HCT116 (cell line): ENCODE results near the gene ADAM10. TPM values are rescaled to one million over a fixed set of nuclear protein-coding genes. Genes with fewer than 3 reads are reported as not detected.

Source experiments
- ATAC-seq: fragments of 200-7000 bp; cut with Tn5 transposase; 2 replicates; pipeline ENCODE4 v1.9.1; 2020; ENCODE audit warnings: mild to moderate bottlenecking, moderate library complexity
- BruUV-seq: library from RNA; stranded (reverse); fragments of 400-500 nt; replicated peaks from 2 replicates; lab custom pipeline; 2021; lab: Mats Ljungman, UMichigan
- CTCF ChIA-PET: fragments of 300-600 bp; sonication (Branson Sonifier 250); formaldehyde crosslinking; loops from one replicate; lab custom pipeline; 2021; ENCODE audit warnings: antibody characterized with exemption; lab: Charles Lee
- POLR2A ChIA-PET: fragments of 300-600, 350-600 bp; sonication (Branson Sonifier 250); formaldehyde crosslinking; loops from one replicate; lab custom pipeline; 2021; ENCODE audit warnings: antibody characterized with exemption; lab: Charles Lee
- RAD21 ChIA-PET, 2 experiments: fragments of 300-600 bp; sonication (Branson Sonifier 250); formaldehyde crosslinking; loops; one replicate each; lab custom pipeline; 2023; ENCODE audit warnings: low total read pairs in 2 of 2; ENCODE audit not compliant: uncharacterized antibody in 2 of 2, unreplicated experiment in 2 of 2, low non-redundant PET in 1 of 2; lab: Charles Lee
- DNase-seq: peaks from one replicate; pipeline ENCODE4 v3.0.0-alpha.2; 2010; ENCODE audit warnings: low read depth, low spot score
- H2AFZ ChIP-seq: fragments of 200-600 bp; shearing (Covaris generic), sonication (generic); 2 replicates; pipeline ENCODE4 v1.6.1; 2017; ENCODE audit warnings: low read depth, mixed run types, mixed read lengths, antibody characterized with exemption, low read length; ENCODE audit not compliant: poor library complexity, severe bottlenecking
- H3K27ac ChIP-seq: 2 replicates; pipeline ENCODE4 v1.5.1; 2012; ENCODE audit warnings: low read depth, low read length
- H3K27me3 ChIP-seq: fragments of 200-600 bp; sonication (generic); 2 replicates; pipeline ENCODE4 v1.6.1; 2016; ENCODE audit warnings: mixed run types, low read length, mixed read lengths; ENCODE audit not compliant: insufficient read depth
- H3K36me3 ChIP-seq, 2 experiments: fragments of 200-500 bp in 1 of 2; fragments of 200-600 bp in 1 of 2; sonication (Bioruptor generic) in 1 of 2; sonication (generic) in 1 of 2; 2 replicates each; pipeline versions ENCODE4 v1.5.1 to v1.6.1; 2014 to 2016; ENCODE audit warnings: low read length in 2 of 2, inconsistent platforms in 1 of 2, mixed read lengths in 1 of 2, mixed run types in 1 of 2; ENCODE audit not compliant: insufficient read depth in 2 of 2, control insufficient read depth in 1 of 2
- H3K4me1 ChIP-seq, 2 experiments: fragments of 200-600 bp in 1 of 2; sonication (generic) in 1 of 2; 2 replicates each; pipeline versions ENCODE4 v1.5.1 to v1.6.1; 2012 to 2017; ENCODE audit warnings: low read length in 2 of 2, inconsistent platforms in 1 of 2, mild to moderate bottlenecking in 1 of 2, mixed read lengths in 1 of 2, mixed run types in 1 of 2, moderate library complexity in 1 of 2; ENCODE audit not compliant: insufficient read depth in 2 of 2, control insufficient read depth in 1 of 2
- H3K4me2 ChIP-seq: fragments of 200-600 bp; sonication (generic); 2 replicates; pipeline ENCODE4 v1.6.1; 2017; ENCODE audit warnings: mixed run types, low read length, mixed read lengths
- H3K4me3 ChIP-seq, 2 experiments: fragments of 200-600 bp in 1 of 2; sonication (generic) in 1 of 2; replicated peaks in 1 of 2; 2 replicates each; pipeline ENCODE4 v1.5.1; 2011 to 2016; ENCODE audit warnings: low read length in 2 of 2, control low read depth in 1 of 2, low read depth in 1 of 2, mild to moderate bottlenecking in 1 of 2, mixed read lengths in 1 of 2, mixed run types in 1 of 2
- H3K79me2 ChIP-seq: fragments of 200-600 bp; sonication (generic); 2 replicates; pipeline ENCODE4 v1.6.1; 2017; ENCODE audit warnings: mild to moderate bottlenecking, mixed run types, low read length, moderate library complexity, mixed read lengths; ENCODE audit not compliant: insufficient read depth
- H3K9ac ChIP-seq: fragments of 200-600 bp; sonication (generic); 2 replicates; pipeline ENCODE4 v1.6.1; 2016; ENCODE audit warnings: low read length, mixed read lengths
- H3K9me2 ChIP-seq: fragments of 200-600 bp; sonication (generic), shearing (Covaris generic); 2 replicates; pipeline ENCODE4 v1.6.1; 2017; ENCODE audit warnings: mixed run types, mild to moderate bottlenecking, moderate library complexity; ENCODE audit not compliant: insufficient read depth
- H3K9me3 ChIP-seq, 2 experiments: fragments of 200-500 bp in 1 of 2; fragments of 200-600 bp in 1 of 2; sonication (Bioruptor generic) in 1 of 2; sonication (generic) in 1 of 2; 2 replicates each; pipeline ENCODE4 v1.6.1; 2014 to 2017; ENCODE audit warnings: low read length in 2 of 2, mixed read lengths in 2 of 2, inconsistent platforms in 1 of 2, low read depth in 1 of 2, mild to moderate bottlenecking in 1 of 2, mixed run types in 1 of 2, moderate library complexity in 1 of 2; ENCODE audit not compliant: control insufficient read depth in 1 of 2, insufficient read depth in 1 of 2
- H4K20me1 ChIP-seq: fragments of 200-600 bp; sonication (generic), shearing (Covaris generic); 2 replicates; pipeline ENCODE4 v1.6.1; 2017; ENCODE audit warnings: mixed run types, mild to moderate bottlenecking, moderate library complexity; ENCODE audit not compliant: insufficient read depth
- CBX3 ChIP-seq: IDR thresholded peaks from 2 replicates; pipeline ENCODE4 v1.6.1; 2012; ENCODE audit warnings: low read depth
- EGR1 ChIP-seq: IDR thresholded peaks from 2 replicates; pipeline ENCODE4 v1.6.1; 2012; ENCODE audit warnings: low read depth
- ELF1 ChIP-seq: IDR thresholded peaks from 2 replicates; pipeline ENCODE4 v1.6.1; 2012; ENCODE audit warnings: low read depth, borderline replicate concordance
- EZH2 ChIP-seq: fragments of 200-600 bp; sonication (generic); IDR thresholded peaks from 2 replicates; pipeline ENCODE4 v1.6.1; 2017; ENCODE audit warnings: antibody characterized with exemption, mixed run types
- FOSL1 ChIP-seq: IDR thresholded peaks from 2 replicates; pipeline ENCODE4 v1.6.1; 2012; ENCODE audit warnings: low read depth
- JUND ChIP-seq: IDR thresholded peaks from 2 replicates; pipeline ENCODE4 v1.6.1; 2012
- POLR2A ChIP-seq: IDR thresholded peaks from 2 replicates; pipeline ENCODE4 v1.7.0; 2011; ENCODE audit warnings: borderline replicate concordance; ENCODE audit not compliant: insufficient read depth, insufficient read length; ENCODE audit errors: extremely low read depth
- RAD21 ChIP-seq: IDR thresholded peaks from 2 replicates; pipeline ENCODE4 v1.6.1; 2012; ENCODE audit warnings: low read depth, mild to moderate bottlenecking
- SIN3A ChIP-seq: IDR thresholded peaks from 2 replicates; pipeline ENCODE4 v1.6.1; 2012; ENCODE audit warnings: low read depth
- TCF7L2 ChIP-seq: IDR thresholded peaks from 2 replicates; pipeline ENCODE4 v1.7.0; 2011; ENCODE audit warnings: borderline replicate concordance, inconsistent platforms; ENCODE audit not compliant: insufficient read depth, insufficient read length; ENCODE audit errors: extremely low read depth
- YY1 ChIP-seq: IDR thresholded peaks from 2 replicates; pipeline ENCODE4 v1.6.1; 2011; ENCODE audit warnings: low read length, low read depth, moderate library complexity, mild to moderate bottlenecking; ENCODE audit not compliant: insufficient replicate concordance; ENCODE audit errors: extremely low read depth
- ZBTB33 ChIP-seq: IDR thresholded peaks from 2 replicates; pipeline ENCODE4 v1.6.1; 2011; ENCODE audit warnings: mild to moderate bottlenecking, low read length, moderate library complexity; ENCODE audit not compliant: insufficient replicate concordance; ENCODE audit errors: extremely low read depth
- ZFX ChIP-seq: fragments of 450-650 bp; IDR thresholded peaks from 2 replicates; pipeline ENCODE4 v1.6.1; 2017
- ZNF274 ChIP-seq: fragments of 200-500 bp; sonication (Bioruptor generic); IDR thresholded peaks from 2 replicates; pipeline ENCODE4 v1.6.1; 2014; ENCODE audit warnings: mild to moderate bottlenecking, low read depth, low read length, inconsistent platforms
- intact Hi-C: fragments of 100-400 bp; cut with micrococcal nuclease; formaldehyde crosslinking; loops from 2 replicates; pipeline ENCODE4 v1.10.0; 2022
- total RNA-seq: library from RNA; stranded (reverse); gene quantifications from one replicate; pipeline ENCODE4 v1.2.1, GENCODE V29; 2021; ENCODE audit not compliant: unreplicated experiment

Gene ADAM10
- total RNA-seq, 1 experiment from 2014 or later = 158 TPM

- Histone ChIP-seq H3K36me3 (no peaks in the 10 kb centered on the region), H4K20me1 (no peaks in the 10 kb centered on the region), H2AFZ (no peak overlapping the region), H3K9me3 (no peaks in the 10 kb centered on the region), H3K4me1 (peaks cover 2 to 9% of the 10 kb centered on the region in 2 experiments; a peak in 2 of 4 replicates), H3K9me2 (no peaks in the 10 kb centered on the region), H3K4me2 (no peak overlapping the region), H3K9ac (no peak overlapping the region), H3K79me2 (peaks cover 97% of the 10 kb centered on the region), H3K27ac (no peak overlapping the region), H3K27me3 (no peaks in the 10 kb centered on the region), H3K4me3 (no peak overlapping the region)
- DNase-seq (no peak), ATAC-seq (no peak)
- BruUV-seq = no TSS peak
- RAD21 ChIA-PET = no interaction called here
- intact Hi-C loops = no loop called here
- POLR2A ChIA-PET = no interaction called here
- CTCF ChIA-PET = no interaction called here
- TF ChIP-seq EZH2 (no peak), ELF1 (no peak), ZNF274 (no peak), JUND (no peak), RAD21 (no peak), ZBTB33 (no peak), ZFX (no peak), YY1 (no peak), EGR1 (no peak), POLR2A (no peak), FOSL1 (no peak), TCF7L2 (no peak), SIN3A (no peak), CBX3 (no peak)
Measured at GRCh38 chr15:58742819-58743502, 6.5 kb downstream of the ADAM10 start.
